ENCODE measurements around the gene GDI2. TPM values are rescaled to one million over a fixed set of nuclear protein-coding genes. Genes with fewer than 3 reads are reported as not detected.

The GDI2 gene
- total RNA-seq, 1 experiment from 2014 or later, result 325 TPM

- BruUV-seq (replicated peaks), result no TSS peak
- H3K27ac ChIP-seq (ENCODE audit: low read depth, low read length, poor library complexity, severe bottlenecking), result no peak overlapping the region
- POLR2A ChIA-PET (ENCODE audit: low non-redundant PET), result no interaction called here
- intact Hi-C loops (cut with micrococcal nuclease; ENCODE audit: unreplicated experiment), result no loop called here
- H3K4me3 ChIP-seq (ENCODE audit: low read depth, low read length, poor library complexity, severe bottlenecking), result no peak overlapping the region
- H3K9me3 ChIP-seq (ENCODE audit: low read depth, low read length, poor library complexity, severe bottlenecking), result no peaks in the 10 kb centered on the region
- peaks cover 20% of the 10 kb centered on the region for H3K36me3 ChIP-seq (ENCODE audit: insufficient read depth, low read length, poor library complexity, severe bottlenecking)
- H3K27me3 ChIP-seq (replicated peaks; ENCODE audit: insufficient read depth, low read depth, low read length, poor library complexity), result no peaks in the 10 kb centered on the region
- TF ChIP-seq, protein P1, sequence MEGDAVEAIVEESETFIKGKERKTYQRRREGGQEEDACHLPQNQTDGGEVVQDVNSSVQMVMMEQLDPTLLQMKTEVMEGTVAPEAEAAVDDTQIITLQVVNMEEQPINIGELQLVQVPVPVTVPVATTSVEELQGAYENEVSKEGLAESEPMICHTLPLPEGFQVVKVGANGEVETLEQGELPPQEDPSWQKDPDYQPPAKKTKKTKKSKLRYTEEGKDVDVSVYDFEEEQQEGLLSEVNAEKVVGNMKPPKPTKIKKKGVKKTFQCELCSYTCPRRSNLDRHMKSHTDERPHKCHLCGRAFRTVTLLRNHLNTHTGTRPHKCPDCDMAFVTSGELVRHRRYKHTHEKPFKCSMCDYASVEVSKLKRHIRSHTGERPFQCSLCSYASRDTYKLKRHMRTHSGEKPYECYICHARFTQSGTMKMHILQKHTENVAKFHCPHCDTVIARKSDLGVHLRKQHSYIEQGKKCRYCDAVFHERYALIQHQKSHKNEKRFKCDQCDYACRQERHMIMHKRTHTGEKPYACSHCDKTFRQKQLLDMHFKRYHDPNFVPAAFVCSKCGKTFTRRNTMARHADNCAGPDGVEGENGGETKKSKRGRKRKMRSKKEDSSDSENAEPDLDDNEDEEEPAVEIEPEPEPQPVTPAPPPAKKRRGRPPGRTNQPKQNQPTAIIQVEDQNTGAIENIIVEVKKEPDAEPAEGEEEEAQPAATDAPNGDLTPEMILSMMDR (conservative IDR thresholded peaks at IDR 0.05; ENCODE audit: low read depth, low read length), result no peak
- TF ChIP-seq EZH2 (IDR thresholded peaks at IDR 0.05; ENCODE audit: borderline replicate concordance, low read depth, low read length, poor library complexity, severe bottlenecking), result no peak
- CTCF ChIA-PET, result no interaction called here
- H3K4me1 ChIP-seq (ENCODE audit: insufficient read depth, low read length, poor library complexity, severe bottlenecking), result peaks cover 18% of the 10 kb centered on the region
- DNase-seq (ENCODE audit: low spot score), result no peak
These were observed 6.5 kb downstream of the GDI2 start for GRCh38 chr10:5806745-5807144.

GRCh38 chr10:5805711-5806110 lies 7.5 kb downstream of the GDI2 start:
- no peak overlapping the region for H3K4me3 ChIP-seq (ENCODE audit: low read depth, low read length, poor library complexity, severe bottlenecking)
- CTCF ChIA-PET, result interaction anchor here (0.6 kb wide), 1 partner anchor 176 kb away, joined by 4 read pairs; no protein-coding TSS in a partner anchor
- TF ChIP-seq, protein P1 (conservative IDR thresholded peaks at IDR 0.05; ENCODE audit: low read depth, low read length), result no peak
- TF ChIP-seq EZH2 (IDR thresholded peaks at IDR 0.05; ENCODE audit: borderline replicate concordance, low read depth, low read length, poor library complexity, severe bottlenecking), result no peak
- DNase-seq (ENCODE audit: low spot score), result no peak
- BruUV-seq (replicated peaks), result no TSS peak
- POLR2A ChIA-PET (ENCODE audit: low non-redundant PET), result no interaction called here
- H3K36me3 ChIP-seq (ENCODE audit: insufficient read depth, low read length, poor library complexity, severe bottlenecking), result peaks cover 21% of the 10 kb centered on the region
- H3K27ac ChIP-seq (ENCODE audit: low read depth, low read length, poor library complexity, severe bottlenecking), result no peak overlapping the region
- no peaks in the 10 kb centered on the region for H3K9me3 ChIP-seq (ENCODE audit: low read depth, low read length, poor library complexity, severe bottlenecking)
- intact Hi-C loops (cut with micrococcal nuclease; ENCODE audit: unreplicated experiment), result no loop called here
- peaks cover 15% of the 10 kb centered on the region for H3K4me1 ChIP-seq (ENCODE audit: insufficient read depth, low read length, poor library complexity, severe bottlenecking)
- H3K27me3 ChIP-seq (replicated peaks; ENCODE audit: insufficient read depth, low read depth, low read length, poor library complexity), result no peaks in the 10 kb centered on the region

DNA sequence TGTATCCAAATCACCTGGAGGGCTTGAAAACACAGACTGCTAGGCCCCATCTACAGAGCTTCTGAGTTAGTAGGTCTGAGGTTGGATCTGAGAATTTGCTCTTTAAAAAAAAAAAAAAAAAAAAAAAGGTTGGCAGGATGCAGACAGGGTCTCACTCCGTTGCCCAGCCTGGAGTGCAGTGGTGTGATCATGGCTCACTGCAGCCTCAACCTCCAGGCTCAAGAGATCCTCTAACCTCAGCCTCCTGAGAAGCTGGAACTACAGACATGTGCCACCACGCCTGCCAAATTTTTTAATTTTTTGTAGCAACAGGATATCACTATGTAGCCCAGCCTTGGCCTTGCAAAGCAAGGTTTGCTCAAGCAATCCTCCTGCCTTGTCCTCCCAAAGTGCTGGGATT lies 8.0 kb downstream of the GDI2 start:
- Histone ChIP-seq H3K27me3 (replicated peaks; ENCODE audit: insufficient read depth, low read depth, low read length, poor library complexity) (no peaks in the 10 kb centered on the region), H3K27ac (ENCODE audit: low read depth, low read length, poor library complexity, severe bottlenecking) (no peak overlapping the region), H3K9me3 (ENCODE audit: low read depth, low read length, poor library complexity, severe bottlenecking) (no peaks in the 10 kb centered on the region), H3K36me3 (ENCODE audit: insufficient read depth, low read length, poor library complexity, severe bottlenecking) (peaks cover 25% of the 10 kb centered on the region), H3K4me1 (ENCODE audit: insufficient read depth, low read length, poor library complexity, severe bottlenecking) (peaks cover 11% of the 10 kb centered on the region), H3K4me3 (ENCODE audit: low read depth, low read length, poor library complexity, severe bottlenecking) (no peak overlapping the region)
- ChIA-PET CTCF (no interaction called here), POLR2A (ENCODE audit: low non-redundant PET) (no interaction called here)
- BruUV-seq (replicated peaks), result no TSS peak
- intact Hi-C loops (cut with micrococcal nuclease; ENCODE audit: unreplicated experiment), result no loop called here
- no peak for DNase-seq (ENCODE audit: low spot score)
- TF ChIP-seq, protein P1 (conservative IDR thresholded peaks at IDR 0.05; ENCODE audit: low read depth, low read length), result no peak

Data from A673 (cell line).